H1 (cell line): Measurements from ENCODE around the gene THBS3. TPM values are rescaled to one million over a fixed set of nuclear protein-coding genes. Genes with fewer than 3 reads are reported as not detected.

Source experiments
- EGR1 ChIP-seq: IDR thresholded peaks from 2 replicates; pipeline ENCODE4 v1.6.1; 2011; ENCODE audit warnings: low read depth, low read length, borderline replicate concordance
- polyA plus RNA-seq, 7 experiments: library from polyadenylated mRNA; depleted of rRNA in 3 of 7; stranded (reverse) in 5 of 7; unstranded in 2 of 7; fragments of >200 nt in 5 of 7; fragments of 200-250 nt in 2 of 7; gene quantifications; 1 replicate in 5 of 7; 2 replicates in 1 of 7; 4 replicates in 1 of 7; pipeline versions ENCODE4 v1.2.1 to v1.2.3, GENCODE V29; 2011 to 2013; ENCODE audit warnings: missing spikeins in 2 of 7, mixed read lengths in 2 of 7
- total RNA-seq: library from RNA; stranded (reverse); fragmentation: NEBNext Ultra II Directional; extraction: Animal tissue kit (Norgen Biotek cat#: 25700); gene quantifications from 2 replicates; pipeline ENCODE4 v1.2.1, GENCODE V29; 2021

The THBS3 gene
- total and polyA plus RNA-seq, 2 of the 8 experiments (the other 6 are each of a cell fraction or from before 2014, with no cell fraction given): 3.0 to 3.5 TPM

- TF ChIP-seq EGR1: no peak
- TF ChIP-seq, all 59 proteins: peak for 0
Observed at GRCh38 chr1:155169541-155169940, 38.2 kb downstream of the THBS3 start (continued).
